ENCODE measurements around the gene MMP1.

The MMP1 gene

DNA sequence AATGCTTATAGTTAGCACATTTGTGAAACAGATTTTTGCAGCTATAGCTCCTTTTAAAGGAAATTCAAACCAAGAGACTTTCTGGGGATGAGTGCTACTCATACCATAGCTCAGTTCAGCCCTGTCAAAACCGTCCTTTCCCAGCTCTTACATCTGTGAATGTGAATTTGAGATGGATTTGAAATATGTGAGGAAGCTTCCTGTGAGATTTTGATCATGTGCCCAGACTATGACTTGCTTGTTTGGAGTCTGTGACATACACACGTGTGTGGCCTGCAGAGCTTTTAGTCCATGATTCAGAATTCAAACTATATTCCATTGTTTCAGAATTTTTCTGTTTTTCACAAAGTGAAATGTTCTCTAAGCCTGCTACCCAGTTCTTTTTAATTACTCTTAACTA lies 4.4 kb upstream of the MMP1 start:
- no peak for DNase-seq

DNA sequence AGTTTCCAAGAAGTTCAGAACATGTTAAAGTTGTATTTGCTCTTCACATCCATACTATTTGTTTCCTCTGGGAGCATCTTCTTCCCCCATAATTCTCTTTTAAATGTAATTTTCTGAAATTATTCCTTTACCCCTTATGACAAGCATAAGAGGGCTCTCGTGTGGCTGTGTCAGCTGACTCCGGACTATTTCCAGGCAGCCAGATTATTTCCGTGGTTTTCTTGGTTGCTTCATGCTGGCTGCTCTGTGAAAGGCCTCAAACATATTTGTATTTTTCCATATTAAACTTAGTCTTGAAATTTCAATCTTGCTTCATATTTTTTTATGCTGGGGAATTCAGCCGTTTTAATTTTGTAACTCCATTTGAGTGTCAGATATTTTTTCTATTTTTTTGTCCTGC lies 2.8 kb upstream of the MMP1 start:
- DNase-seq, result no peak

- DNase-seq, result no peak
Measured at GRCh38 chr11:102799681-102800340, 1.9 kb upstream of the MMP1 start.

GRCh38 chr11:102794382-102794781 lies 3.6 kb downstream of the MMP1 start:
- no peak for DNase-seq

DNA sequence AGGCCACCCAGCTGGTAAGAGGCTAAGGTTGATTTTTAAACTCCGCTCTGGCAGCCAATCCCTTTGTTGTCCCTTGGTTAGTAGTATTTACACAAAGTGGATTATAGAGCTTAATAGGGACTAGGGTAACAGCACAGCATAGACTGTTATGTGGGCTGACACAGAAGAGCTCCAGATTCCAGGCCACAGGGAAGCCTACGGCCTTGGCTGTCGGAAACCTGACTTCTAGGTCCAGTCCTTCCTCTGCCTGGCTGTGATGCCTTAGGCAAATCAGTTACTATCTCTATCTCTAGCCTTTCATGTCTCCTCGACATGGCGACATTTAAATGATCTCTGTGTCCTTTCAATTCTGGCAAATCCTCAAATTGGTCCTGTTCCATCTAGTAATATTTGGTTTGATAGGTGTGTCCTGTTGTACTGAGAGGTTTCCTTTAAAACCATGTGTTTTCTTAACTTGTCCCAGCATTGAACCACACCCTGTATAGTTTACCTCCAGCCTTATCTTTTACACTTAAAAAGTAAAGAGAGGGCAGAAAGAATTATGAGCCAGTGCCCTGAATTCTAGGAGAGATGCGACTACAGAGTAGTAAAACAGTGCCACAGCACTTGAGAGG lies 4.2 kb downstream of the MMP1 start:
- DNase-seq, result no peak

DNA sequence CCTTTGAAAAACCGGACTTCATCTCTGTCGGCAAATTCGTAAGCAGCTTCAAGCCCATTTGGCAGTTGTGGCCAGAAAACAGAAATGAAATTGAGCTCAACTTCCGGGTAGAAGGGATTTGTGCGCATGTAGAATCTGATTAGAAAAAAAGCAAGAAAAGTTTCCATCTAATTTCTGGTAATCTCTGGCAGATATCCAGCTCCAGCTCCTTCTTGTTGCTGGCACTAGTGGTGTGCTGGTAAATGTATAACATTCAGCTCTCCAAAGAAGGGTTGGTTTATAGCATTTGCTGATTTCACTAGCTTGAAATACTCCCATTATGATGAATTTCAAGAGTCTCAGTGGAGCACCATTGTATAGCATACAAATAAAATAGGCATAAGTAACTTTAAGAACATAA lies 5.4 kb downstream of the MMP1 start:
- no peak for DNase-seq

DNA sequence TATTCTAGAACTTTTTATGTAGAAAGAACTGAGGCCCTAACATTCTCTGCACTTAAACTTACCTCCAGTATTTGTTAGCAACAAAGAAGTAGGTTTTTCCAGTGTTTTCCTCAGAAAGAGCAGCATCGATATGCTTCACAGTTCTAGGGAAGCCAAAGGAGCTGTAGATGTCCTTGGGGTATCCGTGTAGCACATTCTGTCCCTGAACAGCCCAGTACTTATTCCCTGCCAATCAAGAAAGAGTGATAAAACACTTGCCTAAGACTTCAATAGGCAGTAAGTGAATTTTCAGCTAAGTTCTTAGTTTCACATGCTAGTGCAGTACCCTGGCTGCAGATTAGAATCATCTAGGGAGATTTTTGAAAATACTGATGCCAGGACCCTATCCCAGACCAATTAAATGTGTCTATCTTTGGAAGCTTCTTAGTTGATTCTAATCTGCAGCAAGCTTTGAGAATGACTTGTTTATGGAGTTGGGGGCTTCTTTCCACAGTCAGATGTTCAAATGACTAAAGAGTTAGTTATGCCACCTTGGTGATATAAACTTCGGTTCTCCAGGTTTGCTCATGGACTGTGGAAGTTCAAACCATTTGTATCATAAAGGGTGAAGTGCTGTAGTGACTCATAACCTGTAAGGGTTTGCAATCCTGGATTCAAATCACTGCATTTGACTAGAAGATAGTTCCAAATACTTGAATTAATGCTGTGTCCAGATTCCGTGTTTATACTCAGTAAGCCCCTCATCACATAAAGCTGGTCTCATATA lies 6.5 kb downstream of the MMP1 start:
- no peak for DNase-seq

DNA sequence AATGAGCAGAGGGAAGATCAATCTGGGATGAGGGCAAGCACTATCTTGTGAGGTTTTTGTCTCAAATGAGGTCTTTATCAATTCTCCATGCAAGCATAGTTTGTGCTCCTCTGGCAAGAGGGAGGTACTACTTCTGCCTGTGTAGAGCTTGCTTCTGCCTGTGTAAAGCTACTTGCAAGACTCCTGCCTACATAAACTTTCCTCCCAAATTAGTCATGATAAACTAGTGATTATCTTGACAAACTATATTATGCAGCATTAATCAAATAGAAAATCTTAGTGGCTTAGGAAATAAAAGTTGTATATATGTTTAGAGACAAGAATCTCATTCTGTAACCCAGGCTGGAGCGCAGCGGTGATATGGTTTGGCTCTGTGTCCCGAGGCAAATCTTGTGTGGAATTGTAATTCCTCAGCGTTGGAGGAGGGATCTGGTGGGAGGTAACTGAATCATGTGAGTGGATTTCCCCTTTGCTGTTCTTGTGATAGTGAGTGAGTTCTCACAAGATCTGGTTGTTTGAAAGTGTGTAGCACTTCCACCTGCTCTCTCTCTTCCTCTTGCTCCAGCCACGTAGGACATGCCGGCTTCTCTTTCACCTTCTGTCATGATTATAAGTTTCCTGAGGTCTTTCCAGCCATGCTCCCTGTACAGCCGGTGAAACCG lies 9.5 kb downstream of the MMP1 start:
- DNase-seq, result no peak

GRCh38 chr11:102784380-102784779 lies 13.6 kb downstream of the MMP1 start:
- DNase-seq, result no peak

DNA sequence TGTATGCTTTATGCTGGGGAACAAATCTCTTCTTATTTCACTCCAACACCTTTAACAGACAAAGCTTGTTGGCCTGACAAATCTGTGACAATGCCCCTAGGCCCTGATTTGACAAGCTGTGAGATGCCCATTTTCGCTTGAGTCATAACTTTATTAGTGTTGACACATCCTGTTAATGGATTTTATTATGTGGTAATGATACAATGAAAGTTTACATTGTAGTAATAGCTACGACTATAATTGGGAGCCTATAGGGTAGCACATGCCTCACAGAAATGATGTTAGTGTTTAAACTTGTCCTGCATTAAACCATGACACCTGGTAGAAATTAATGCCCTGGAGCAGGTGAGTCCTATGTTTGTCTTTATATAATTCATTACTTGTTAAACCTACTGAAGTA lies 14.2 kb downstream of the MMP1 start:
- no peak for DNase-seq

DNA sequence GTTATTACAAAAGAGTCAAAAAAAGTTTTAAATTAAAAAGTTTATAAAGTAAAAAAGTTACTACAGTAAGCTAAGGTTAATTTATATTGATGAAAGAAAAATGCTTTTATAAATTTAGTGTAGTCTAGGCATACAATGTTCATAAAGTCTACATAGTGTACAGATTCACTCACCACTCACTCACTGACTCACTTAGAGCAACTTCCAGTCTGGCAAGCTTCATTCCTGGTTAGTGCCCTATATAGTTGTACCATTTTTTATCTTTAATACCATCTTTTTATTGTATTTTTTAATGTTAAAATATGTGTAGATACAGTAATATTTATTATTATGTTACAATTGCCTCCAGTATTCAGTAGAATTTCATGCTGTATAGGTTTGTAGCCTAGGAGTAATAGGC lies 14.9 kb downstream of the MMP1 start:
- DNase-seq, result no peak

GRCh38 chr11:102781676-102782075 lies 16.3 kb downstream of the MMP1 start:
- no peak for DNase-seq

DNA sequence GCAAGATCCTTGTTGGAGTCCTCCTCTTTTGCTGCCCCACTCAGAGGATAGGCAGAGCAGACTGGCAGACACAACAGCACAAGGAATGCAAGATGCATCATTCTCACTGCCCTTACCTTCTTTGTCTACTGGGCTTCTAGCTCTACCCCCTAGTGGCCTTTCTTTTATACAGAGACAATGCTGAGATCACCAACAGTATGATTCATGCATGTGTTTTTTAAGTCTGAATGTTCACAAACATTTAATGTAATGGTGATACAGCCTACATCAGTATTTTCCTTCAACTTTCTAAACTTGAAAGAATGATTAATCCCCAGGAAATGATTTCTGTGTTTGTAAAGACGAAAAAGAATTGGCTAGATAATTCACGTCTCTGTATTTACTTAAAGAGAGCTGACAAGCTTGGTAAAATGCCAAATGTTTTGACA lies 17.5 kb downstream of the MMP1 start, which contains the start of gene MMP10:
TSS of gene MMP10 (minus strand) at position 138 of the 428 bp plus-strand sequence. CDS start at position 101, 37 bp downstream.
- no peak for DNase-seq

DNA sequence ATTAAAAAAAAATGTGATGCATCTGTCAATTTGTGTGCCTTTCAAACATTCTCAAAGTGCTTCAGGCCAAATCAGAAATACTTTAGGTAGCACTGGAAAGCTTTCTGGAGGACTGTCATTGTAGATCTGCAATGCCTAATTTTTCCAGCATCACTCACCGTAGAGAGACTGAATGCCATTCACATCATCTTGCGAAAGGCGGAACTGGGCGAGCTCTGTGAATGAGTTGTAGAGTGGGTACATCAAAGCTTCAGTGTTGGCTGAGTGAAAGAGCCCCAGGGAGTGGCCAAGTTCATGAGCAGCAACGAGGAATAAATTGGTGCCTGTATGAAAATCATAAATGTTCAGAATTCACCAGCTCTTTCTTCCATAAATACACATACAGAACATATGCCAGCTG lies 21.5 kb downstream of the MMP1 start:
- no peak for DNase-seq

GRCh38 chr11:102773386-102773785 lies 24.6 kb downstream of the MMP1 start:
- DNase-seq, result no peak

DNA sequence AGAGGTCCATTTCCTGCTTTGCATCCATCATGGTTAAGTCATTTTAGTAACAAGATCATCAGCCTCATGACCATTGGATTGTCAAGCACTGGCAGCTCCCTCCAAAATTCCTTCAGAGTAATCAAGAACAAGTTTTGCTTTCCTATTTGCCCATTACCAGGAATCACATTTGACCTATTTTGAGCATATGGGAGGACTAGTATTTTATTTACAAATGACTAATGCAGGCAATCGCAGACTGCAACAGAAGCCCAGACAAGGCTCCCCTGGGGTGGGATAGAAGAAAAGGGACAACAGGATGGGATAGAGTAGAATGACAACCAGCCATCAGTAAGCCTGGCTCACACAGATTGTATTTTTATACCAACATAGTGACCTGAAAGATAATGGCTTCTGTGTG lies 26.6 kb downstream of the MMP1 start:
- DNase-seq, result no peak

- DNase-seq, result no peak
Measured at GRCh38 chr11:102770191-102770590, 27.8 kb downstream of the MMP1 start.

- no peak for DNase-seq
Measured at GRCh38 chr11:102767800-102768199, 30.2 kb downstream of the MMP1 start.

DNA sequence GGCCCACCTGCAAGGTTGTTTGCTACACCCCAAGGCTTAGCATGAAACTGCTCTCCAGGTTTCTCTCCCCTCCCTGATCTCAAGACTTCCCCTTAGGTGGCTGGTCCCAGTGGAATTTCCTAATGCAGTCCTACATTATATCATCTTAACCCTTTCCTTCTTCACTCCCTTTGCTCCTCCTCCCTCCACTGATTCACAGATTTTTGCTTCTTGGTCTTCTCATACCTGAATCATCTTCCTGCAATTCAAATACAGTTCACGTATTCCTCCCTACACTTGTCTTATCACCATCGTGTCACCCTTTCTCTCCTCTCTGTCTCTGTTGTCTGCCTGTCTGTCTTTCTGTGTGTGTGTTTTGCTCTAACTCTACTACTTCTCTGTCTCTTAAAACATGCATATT lies 34.5 kb downstream of the MMP1 start:
- DNase-seq, result no peak

GRCh38 chr11:102762361-102762767 lies 35.6 kb downstream of the MMP1 start:
- DNase-seq, result no peak

GRCh38 chr11:102761646-102762238 lies 36.2 kb downstream of the MMP1 start:
- no peak for DNase-seq

DNA sequence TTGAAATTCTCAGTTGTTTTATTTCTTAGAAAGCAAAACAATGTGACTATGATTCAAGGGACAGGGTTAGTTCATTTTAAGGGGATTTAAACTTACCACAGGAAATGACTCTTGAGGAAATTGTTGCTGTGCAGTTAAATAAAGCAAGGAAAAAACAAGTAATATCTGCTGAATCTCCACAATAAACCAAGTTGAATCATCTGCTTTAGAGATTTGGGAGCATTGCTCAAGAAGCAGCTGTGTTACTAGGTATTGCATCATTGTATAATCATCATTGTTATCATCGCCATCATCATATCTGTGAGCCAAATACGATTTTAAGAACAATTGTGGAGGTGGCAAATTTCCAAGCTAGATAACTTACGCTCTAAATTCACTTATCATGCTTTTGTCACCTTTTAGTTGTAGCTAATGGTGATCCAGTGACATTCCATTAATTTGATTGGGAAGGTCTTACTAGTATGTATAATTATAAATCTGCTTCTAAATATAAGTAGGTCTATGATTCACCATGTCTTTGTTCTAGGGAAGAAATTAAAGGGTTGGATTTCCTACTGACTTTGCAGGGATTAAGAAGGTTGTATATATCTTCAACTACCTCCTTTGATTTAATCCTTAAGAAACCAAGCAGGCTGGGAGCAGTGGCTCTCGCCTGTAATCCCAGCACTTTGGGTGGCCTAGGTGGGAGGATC lies 37.5 kb downstream of the MMP1 start:
- no peak for DNase-seq
